ENCODE results near the gene ARL6IP4.

ARL6IP4 gene

DNA sequence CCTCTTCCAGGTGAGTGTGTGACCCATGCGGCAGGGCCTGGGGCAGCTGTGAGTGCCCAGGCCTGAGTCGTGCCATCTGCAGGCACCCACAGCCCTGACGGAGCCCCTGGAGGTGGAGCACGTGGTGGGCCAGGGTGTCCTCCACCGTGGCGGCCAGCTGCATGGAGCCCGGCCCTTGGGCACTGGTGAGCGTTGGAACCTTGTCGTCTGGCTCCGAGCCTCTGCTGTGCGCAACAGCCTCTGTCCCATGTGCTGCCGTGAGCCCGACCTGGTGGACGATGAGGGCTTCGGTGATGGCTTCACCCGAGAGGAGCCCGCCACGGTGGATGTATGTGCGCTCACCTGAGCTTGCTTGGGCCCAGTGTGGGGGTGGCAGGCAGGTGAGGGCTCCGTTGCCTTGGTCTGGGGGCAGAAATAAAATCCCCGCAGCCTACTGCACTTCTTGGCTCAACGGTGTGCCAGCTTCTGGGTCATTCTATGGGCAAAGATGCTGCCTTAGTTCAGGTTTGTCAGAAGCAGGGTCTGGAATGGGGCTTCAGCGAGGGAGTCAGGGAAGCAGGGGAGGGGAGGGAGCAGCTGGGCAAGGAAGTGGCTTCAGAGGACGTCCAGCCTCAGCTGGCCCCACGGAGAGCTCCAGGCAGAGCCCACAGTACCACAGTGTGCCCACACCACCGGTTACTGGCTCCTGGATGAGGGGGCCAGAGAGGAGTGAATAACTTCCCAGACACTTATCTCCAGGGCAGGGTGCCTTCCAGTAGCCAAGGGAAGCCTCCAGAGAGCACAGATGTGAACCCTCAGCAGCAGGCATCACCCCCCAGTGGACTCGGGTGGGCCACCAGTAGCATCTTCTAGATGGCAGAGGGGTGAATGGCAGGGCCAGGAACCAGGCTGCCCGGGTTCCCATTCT lies 1.2 kb upstream of the ARL6IP4 start:
- no peak for FAIRE-seq

DNA sequence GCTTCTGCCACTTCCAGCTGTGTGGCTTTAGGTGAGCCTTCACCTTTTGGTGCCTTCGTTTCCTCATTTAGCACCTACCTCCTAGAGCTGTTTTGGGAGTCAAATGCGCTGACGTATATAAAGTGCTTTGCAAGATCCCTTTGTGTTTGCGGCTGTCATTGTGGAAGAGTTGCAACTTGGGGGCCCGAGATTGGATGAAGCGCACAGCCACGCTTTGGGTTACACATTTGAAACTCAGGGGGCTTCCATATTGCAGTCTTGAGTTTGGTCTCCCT lies 636 bp upstream of the ARL6IP4 start:
- no peak for FAIRE-seq

- no peak for FAIRE-seq
These were observed 573 bp downstream of the ARL6IP4 start for GRCh38 chr12:122981036-122981471.

DNA sequence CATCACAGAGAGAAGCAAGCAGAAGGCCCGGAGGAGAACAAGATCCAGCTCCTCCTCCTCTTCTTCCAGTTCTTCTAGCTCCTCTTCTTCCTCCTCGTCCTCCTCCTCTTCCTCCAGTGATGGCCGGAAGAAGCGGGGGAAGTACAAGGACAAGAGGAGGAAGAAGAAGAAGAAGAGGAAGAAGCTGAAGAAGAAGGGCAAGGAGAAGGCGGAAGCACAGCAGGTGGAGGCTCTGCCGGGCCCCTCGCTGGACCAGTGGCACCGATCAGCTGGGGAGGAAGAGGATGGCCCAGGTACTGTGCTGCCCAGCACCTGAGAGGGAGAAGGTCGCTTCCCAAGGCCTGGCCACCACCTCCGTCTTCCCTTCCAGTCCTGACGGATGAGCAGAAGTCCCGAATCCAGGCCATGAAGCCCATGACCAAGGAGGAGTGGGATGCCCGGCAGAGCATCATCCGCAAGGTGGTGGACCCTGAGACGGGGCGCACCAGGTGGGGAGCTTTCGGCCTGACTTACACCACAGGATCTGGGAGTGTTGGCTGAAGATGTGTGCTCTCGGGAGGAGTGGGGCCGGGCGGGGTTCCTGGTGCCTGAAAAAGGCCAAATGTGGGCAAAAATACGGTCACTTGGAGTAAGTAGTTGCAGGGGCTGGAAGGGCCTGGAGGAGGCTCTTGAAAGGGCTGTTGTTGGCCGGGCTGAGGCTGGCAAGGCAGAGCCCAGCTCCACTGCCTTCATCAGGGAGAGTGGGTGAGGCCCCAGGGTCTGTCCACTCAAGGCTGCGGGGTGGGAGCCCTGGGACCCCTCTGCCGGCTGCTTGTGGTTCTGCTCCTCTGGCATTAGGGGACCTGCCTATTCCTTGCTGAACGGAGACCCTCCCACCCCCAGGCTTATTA lies 1.4 kb downstream of the ARL6IP4 start:
- FAIRE-seq = no peak

DNA sequence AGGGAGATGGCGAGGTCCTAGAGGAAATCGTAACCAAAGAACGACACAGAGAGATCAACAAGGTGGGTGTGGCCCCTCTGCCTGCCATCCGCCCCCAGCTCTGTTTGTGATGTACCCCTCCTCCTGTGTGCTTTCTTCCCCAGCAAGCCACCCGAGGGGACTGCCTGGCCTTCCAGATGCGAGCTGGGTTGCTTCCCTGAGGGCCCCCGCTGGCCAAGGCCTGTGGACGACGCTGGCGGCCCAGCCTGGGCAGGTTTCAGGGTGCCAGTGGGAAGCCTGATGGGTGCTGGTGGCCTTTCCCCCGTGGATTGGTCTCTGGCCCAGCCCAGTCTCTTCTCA lies 2.0 kb downstream of the ARL6IP4 start:
- FAIRE-seq = no peak

GRCh38 chr12:122982963-122983788 lies 2.7 kb downstream of the ARL6IP4 start:
- FAIRE-seq = no peak

DNA sequence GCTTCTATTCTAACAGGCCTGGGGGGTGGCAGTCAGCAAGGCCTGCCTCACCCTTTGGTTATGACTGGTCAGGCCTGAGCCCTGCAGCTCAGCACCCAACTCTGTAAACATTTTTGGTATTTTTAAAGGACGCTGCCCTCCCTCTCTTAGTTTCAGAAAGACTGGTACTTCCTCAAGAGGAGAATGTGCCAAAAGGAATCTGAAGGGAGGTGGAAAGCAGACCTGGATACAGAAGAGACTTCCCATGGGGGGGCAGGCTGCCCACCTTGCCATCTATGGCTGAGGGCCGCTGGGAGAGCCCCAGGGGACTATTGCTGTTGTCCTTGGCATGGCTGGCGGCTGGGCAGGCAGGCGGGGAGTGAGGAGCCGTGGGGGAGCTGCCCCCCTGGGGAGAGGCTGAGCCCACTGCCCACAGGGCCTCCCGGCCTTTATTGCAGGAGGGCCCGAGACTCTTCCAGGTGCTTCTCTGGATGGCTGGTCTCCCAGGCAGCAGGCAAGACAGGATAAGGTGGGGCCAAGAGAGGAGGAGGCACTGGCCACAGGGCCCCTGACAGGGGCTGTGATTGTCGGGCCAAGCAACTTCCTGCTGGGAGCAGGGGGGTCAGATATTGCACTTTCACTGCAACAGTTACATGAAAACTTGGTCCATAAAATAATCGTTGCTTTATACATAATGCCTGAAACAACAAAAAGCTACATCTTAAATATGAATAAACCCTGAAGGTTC lies 3.5 kb downstream of the ARL6IP4 start:
- FAIRE-seq = no peak

GRCh38 chr12:122984612-122985337 lies 4.3 kb downstream of the ARL6IP4 start:
- FAIRE-seq = no peak

DNA sequence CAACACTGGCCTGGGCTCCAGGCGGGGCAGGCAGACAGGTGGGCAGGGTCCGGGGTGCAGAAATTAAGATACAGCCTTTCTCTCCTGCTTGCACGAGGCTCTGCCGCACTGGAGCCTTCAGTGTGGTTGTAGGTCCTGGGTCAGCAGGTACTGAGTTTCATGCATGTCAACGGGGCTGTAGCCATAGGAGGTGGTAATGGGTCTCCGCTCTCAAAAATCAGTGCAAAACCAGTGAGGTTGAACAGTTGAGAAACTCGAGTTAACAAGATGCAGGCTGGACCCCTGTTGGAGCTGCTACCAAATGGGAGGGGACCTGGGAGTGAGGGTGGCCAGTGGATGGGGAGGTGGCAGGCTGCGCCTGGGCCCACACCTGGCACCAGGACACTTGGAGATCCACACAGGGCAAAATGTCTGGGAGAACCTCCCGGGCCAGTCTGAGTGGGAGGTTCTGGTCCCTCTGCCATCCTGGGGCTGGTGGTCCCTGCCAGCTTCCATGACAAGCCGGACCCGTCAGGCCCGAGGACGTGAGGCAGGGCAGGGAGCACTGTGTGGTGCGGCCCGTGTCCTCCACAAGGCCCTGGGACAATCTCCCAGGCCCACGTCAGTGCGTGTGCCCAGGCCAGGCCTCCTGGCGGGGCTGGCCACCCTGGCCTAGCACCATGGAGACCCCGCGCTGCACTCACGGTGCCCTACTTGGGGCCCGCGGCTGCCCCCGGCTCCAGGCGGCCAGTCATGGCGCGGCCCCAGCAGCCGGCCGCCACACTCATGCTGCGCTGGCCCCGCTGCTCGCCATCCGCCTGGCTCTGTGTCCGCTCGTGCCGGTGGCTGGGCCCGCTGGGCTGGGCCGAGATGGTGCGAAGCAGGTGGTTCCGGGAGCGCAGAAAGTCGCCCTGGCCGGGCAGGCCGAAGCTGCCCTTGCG lies 5.1 kb downstream of the ARL6IP4 start:
- no peak for FAIRE-seq

DNA sequence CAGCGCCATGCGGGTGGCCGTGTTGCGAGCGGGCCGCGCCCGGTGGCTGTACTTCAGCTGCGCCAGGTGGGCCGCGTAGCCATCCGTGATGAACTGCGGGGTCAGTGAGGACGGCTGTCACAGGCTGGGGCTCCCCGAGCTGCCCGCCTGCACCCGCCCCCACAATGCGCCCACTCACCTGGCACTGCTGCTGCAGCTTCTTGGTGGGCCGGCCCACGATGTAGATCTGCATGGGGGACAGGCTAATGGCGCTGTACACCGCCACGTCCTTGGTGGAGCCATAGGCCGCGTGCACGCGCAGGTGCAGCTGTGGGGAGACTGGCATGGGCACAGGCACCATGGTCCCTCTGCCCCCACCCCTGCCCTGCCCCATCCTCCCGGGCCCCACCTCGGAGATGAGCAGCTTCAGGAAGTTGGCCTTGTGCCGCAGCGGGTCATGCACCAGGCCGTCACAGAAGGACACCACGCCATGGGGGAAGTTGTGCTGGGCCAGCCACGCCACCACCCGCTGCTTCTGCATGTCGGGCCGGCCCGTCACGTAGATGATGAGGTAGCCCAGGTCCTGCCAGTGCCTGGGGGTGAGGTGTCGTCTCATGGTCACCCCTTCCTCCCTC lies 5.9 kb downstream of the ARL6IP4 start:
- FAIRE-seq = no peak

DNA sequence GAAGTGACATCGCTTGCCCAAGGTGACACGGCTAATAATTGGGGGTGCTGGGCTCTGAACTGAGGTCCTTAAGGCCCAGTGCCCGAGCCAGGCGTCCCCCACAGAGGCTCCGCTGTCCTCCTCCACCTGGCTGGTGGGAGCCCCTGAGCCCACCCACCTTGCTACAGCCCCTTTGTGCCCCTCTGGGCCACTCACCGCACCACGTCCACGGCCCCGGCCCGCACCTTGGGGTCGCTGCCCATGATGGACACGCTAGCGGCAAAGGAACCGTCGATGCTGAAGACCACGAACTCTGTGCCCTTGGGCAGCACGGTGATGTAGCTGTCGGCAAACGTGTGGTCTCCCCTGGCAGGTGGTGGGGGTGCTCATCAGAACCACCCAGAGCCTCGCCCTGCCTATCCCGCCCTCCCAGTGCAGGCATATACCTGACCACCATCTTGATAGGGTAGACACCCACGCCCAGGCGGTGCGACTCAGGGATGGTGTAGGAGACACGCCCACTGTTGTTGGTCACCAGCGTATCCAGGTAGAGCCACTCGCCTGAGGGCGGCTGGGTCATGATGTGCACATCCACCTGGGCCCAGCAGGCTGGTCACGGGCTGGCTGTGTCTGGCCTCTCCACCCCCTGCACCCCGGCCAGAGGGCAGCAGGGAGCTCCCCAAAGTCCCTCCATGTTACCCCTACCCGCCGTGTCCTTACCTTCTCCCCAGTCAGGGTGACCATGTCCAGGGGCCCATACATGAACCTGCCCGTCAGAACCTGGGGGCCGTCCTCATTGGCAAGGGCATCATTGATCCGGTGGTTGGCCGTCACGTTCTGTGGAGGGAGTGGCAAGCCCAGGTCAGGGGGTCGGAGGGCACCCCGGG lies 6.8 kb downstream of the ARL6IP4 start:
- no peak for FAIRE-seq

DNA sequence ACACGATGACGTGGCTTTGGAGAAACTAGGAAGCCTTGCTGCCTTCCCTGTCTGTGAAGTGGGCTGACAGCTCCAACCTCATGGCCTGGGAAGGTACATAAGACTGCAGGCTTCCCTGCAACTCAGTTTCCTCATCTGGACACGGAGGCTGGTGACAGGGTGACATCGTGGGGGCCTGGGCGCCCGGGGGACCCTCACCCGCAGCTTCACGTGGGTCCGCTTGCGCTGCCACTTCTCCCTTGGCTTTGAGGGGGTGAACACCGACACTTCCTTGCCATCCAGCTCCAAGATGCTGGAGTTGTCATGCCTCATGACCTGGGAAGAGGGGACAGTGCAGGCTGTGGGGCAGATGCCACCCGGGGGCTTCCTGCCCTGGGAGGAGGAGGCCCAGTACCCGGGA lies 7.6 kb downstream of the ARL6IP4 start:
- FAIRE-seq = no peak

- FAIRE-seq = no peak
These were observed 8.2 kb downstream of the ARL6IP4 start for GRCh38 chr12:122988612-122989212.

- no peak for FAIRE-seq
These were observed 8.9 kb downstream of the ARL6IP4 start for GRCh38 chr12:122989225-122989839.

DNA sequence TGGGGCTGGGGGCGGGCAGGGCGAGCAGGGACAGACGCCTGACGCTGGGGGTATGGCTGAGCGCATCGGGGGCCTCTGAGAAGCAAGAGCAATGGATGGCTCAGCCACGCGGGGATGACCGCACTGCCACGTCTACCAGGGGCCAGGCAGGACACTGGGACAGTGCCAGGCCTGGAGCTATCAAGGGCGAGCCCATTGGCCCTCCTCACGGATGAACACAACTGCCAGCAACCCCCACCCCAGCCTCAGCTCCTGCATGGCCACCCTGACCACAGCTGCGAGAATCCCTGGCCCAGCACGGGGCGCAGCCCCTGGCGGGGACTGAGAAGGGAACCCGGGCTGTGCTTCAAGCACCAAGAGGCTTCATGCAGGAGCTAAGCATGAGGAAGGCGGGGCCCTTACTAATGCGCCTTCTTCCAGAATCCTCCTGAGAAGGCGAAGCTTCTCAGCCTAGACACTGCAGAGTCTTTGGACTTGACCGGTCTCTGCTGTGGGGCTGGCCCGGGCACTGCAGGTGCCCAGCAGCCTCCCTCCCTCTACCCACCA lies 9.5 kb downstream of the ARL6IP4 start:
- no peak for FAIRE-seq

- FAIRE-seq = no peak
These were observed 10.1 kb downstream of the ARL6IP4 start for GRCh38 chr12:122990561-122990960.

- FAIRE-seq = no peak
These were observed 10.6 kb downstream of the ARL6IP4 start for GRCh38 chr12:122990961-122991622.

Measured in islet of Langerhans (tissue), 1 donor.